Transverse colon (tissue), 4 donors: ENCODE results near the gene IMMP2L.

Experiments used
- POLR2A ChIP-seq: fragments of 450-650 bp; IDR thresholded peaks from one replicate; pipeline ENCODE4 v1.6.1; 2016; ENCODE audit warnings: antibody characterized with exemption, mild to moderate bottlenecking, moderate library complexity
- POLR2AphosphoS5 ChIP-seq, 3 donors: sonication (generic); formaldehyde crosslinking; IDR thresholded peaks; one replicate each; pipeline ENCODE4 v1.6.1; 2016; ENCODE audit warnings: antibody characterized with exemption in 3 of 3
- TF ChIP-seq, protein P1 (sequence below), 5 experiments: fragments of 200-600 bp in 3 of 5; fragments of 450-650 bp in 2 of 5; sonication (generic) in 3 of 5; IDR thresholded peaks; 1 replicate in 2 of 5; 2 replicates in 3 of 5; pipeline ENCODE4 v1.5.1; 2016 to 2017; ENCODE audit warnings: antibody characterized with exemption in 5 of 5, inconsistent platforms in 3 of 5, mild to moderate bottlenecking in 2 of 5, moderate library complexity in 1 of 5

DNA sequence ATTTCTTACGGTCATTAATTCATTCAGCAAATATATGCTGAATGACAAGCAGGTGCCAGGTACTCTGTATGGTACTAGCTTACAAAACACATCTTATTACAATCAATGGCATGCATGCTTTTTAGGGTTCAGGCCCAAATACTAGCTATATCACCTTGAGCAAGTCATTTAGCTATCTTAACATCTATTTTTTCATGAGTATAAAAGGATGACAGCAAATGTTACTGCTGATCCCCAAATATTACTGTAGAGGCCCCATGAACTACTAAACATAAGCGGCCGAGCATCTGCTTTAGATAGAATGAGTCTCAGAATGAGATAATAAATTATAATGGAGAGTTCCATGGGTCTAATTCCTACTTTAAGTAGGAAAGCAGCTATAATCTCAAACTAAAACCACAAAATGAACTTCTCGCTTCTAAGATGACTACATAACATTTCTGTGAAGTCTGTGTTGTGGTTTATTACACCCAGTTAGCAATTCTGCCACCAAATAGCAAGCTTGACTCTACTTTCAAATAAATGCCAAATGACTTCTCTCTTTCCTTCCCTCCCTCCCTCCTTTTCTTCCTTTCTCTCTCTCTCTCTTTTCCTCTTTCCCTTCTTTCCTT, 585.1 kb downstream of the IMMP2L start:
- TF ChIP-seq, protein P1, sequence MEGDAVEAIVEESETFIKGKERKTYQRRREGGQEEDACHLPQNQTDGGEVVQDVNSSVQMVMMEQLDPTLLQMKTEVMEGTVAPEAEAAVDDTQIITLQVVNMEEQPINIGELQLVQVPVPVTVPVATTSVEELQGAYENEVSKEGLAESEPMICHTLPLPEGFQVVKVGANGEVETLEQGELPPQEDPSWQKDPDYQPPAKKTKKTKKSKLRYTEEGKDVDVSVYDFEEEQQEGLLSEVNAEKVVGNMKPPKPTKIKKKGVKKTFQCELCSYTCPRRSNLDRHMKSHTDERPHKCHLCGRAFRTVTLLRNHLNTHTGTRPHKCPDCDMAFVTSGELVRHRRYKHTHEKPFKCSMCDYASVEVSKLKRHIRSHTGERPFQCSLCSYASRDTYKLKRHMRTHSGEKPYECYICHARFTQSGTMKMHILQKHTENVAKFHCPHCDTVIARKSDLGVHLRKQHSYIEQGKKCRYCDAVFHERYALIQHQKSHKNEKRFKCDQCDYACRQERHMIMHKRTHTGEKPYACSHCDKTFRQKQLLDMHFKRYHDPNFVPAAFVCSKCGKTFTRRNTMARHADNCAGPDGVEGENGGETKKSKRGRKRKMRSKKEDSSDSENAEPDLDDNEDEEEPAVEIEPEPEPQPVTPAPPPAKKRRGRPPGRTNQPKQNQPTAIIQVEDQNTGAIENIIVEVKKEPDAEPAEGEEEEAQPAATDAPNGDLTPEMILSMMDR (IDR thresholded peaks at IDR 0.05), result no peak
- TF ChIP-seq POLR2A (no peak), POLR2AphosphoS5 (IDR thresholded peaks at IDR 0.05) (no peak)
